H1 (cell line): ENCODE measurements around the gene CAMKMT. TPM values are rescaled to one million over a fixed set of nuclear protein-coding genes. Genes with fewer than 3 reads are reported as not detected.

Experiments used
- BRCA1 ChIP-seq: IDR thresholded peaks from 2 replicates; pipeline ENCODE4 v1.6.1; 2012; ENCODE audit warnings: low read depth, low read length, improper control_type of control experiment
- CREB1 ChIP-seq: IDR thresholded peaks from 2 replicates; pipeline ENCODE4 v1.6.1; 2012; ENCODE audit warnings: inconsistent platforms
- MAX ChIP-seq: IDR thresholded peaks from 2 replicates; pipeline ENCODE4 v1.6.1; 2012; ENCODE audit warnings: inconsistent platforms
- POU5F1 ChIP-seq: IDR thresholded peaks from 2 replicates; pipeline ENCODE4 v1.6.1; 2011; ENCODE audit warnings: low read depth, mild to moderate bottlenecking, low read length, moderate library complexity
- polyA plus RNA-seq, 7 experiments: library from polyadenylated mRNA; depleted of rRNA in 3 of 7; stranded (reverse) in 5 of 7; unstranded in 2 of 7; fragments of >200 nt in 5 of 7; fragments of 200-250 nt in 2 of 7; gene quantifications; 1 replicate in 5 of 7; 2 replicates in 1 of 7; 4 replicates in 1 of 7; pipeline versions ENCODE4 v1.2.1 to v1.2.3, GENCODE V29; 2011 to 2013; ENCODE audit warnings: missing spikeins in 2 of 7, mixed read lengths in 2 of 7
- total RNA-seq: library from RNA; stranded (reverse); fragmentation: NEBNext Ultra II Directional; extraction: Animal tissue kit (Norgen Biotek cat#: 25700); gene quantifications from 2 replicates; pipeline ENCODE4 v1.2.1, GENCODE V29; 2021

The CAMKMT gene
- total and polyA plus RNA-seq, 2 of the 8 experiments (the other 6 are each of a cell fraction or from before 2014, with no cell fraction given) = 14.7 to 22.4 TPM

- TF ChIP-seq BRCA1 (no peak), CREB1 (peak; percentile 38; the same call in 1 of the 2 replicates), POU5F1 (peak; percentile 58; the same call in 1 of the 2 replicates), MAX (no peak)
Measured at GRCh38 chr2:44802777-44803424, 441.2 kb downstream of the CAMKMT start (continued).
